T-helper 1 cell treated with Interleukin-12 subunit alpha and Interleukin-12 subunit beta and Interleukin-4 antibody, amounts not matched to agents 30 ng/mL and 1 ng/mL, for 36 hours (primary cell): Measurements from ENCODE around the gene NAT10. TPM values are rescaled to one million over a fixed set of nuclear protein-coding genes. Genes with fewer than 3 reads are reported as not detected.

Experiments used
- intact Hi-C: fragments of 100-400 bp; cut with micrococcal nuclease; formaldehyde crosslinking; loops from one replicate; pipeline ENCODE4 v1.15.1; 2024
- total RNA-seq: library from RNA; stranded (reverse); gene quantifications from 2 replicates; pipeline ENCODE4 v1.2.3, GENCODE V29; 2022

Gene NAT10
- total RNA-seq, 1 donor from 2014 or later, result 95.2 TPM

GRCh38 chr11:34104680-34105078 lies 750 bp upstream of the NAT10 start:
- intact Hi-C loops, result loop anchor here (1.0 to 10.0 kb wide), 13 partner anchors 53 to 1521 kb away; partner anchors contain the start of genes APIP, C11orf91, CAPRIN1 and CAT

- intact Hi-C loops, result loop anchor here (1.0 to 10.0 kb wide), 13 partner anchors 55 to 1523 kb away; partner anchors contain the start of genes APIP, C11orf91, CAPRIN1 and CAT
Measured at GRCh38 chr11:34105957-34106504, 602 bp downstream of the NAT10 start.

GRCh38 chr11:34111722-34112270 lies 6.4 kb downstream of the NAT10 start:
- intact Hi-C loops, result no loop called here

- intact Hi-C loops, result no loop called here
Measured at GRCh38 chr11:34114014-34114413, 8.6 kb downstream of the NAT10 start.

GRCh38 chr11:34114471-34114870 lies 9.0 kb downstream of the NAT10 start:
- intact Hi-C loops, result no loop called here

- intact Hi-C loops, result no loop called here
Measured at GRCh38 chr11:34120651-34121050, 15.2 kb downstream of the NAT10 start.

GRCh38 chr11:34124885-34125668 lies 19.6 kb downstream of the NAT10 start:
- intact Hi-C loops, result no loop called here

- intact Hi-C loops, result no loop called here
Measured at GRCh38 chr11:34126959-34127848, 21.8 kb downstream of the NAT10 start.

- intact Hi-C loops, result no loop called here
Measured at GRCh38 chr11:34128824-34129223, 23.4 kb downstream of the NAT10 start.

- intact Hi-C loops, result no loop called here
Measured at GRCh38 chr11:34132261-34132965, 27.0 kb downstream of the NAT10 start.

- intact Hi-C loops, result no loop called here
Measured at GRCh38 chr11:34134765-34135164, 29.3 kb downstream of the NAT10 start.

GRCh38 chr11:34135439-34135838 lies 30.0 kb downstream of the NAT10 start:
- intact Hi-C loops, result no loop called here

GRCh38 chr11:34136420-34136819 lies 31.0 kb downstream of the NAT10 start:
- intact Hi-C loops, result no loop called here

GRCh38 chr11:34139346-34139745 lies 33.9 kb downstream of the NAT10 start:
- intact Hi-C loops, result no loop called here

- intact Hi-C loops, result no loop called here
Measured at GRCh38 chr11:34140149-34140548, 34.7 kb downstream of the NAT10 start.

GRCh38 chr11:34143048-34143447 lies 37.6 kb downstream of the NAT10 start:
- intact Hi-C loops, result no loop called here

GRCh38 chr11:34145073-34145472 lies 39.6 kb downstream of the NAT10 start:
- intact Hi-C loops, result no loop called here

GRCh38 chr11:34145847-34146381 lies 40.5 kb downstream of the NAT10 start:
- intact Hi-C loops, result no loop called here

GRCh38 chr11:34146411-34146810 lies 41.0 kb downstream of the NAT10 start:
- intact Hi-C loops, result no loop called here

GRCh38 chr11:34146866-34147265 lies 41.4 kb downstream of the NAT10 start:
- intact Hi-C loops, result no loop called here

GRCh38 chr11:34147581-34147980 lies 42.2 kb downstream of the NAT10 start:
- intact Hi-C loops, result no loop called here
